Measurements from ENCODE around the gene CHRNA10. TPM values are rescaled to one million over a fixed set of nuclear protein-coding genes. Genes with fewer than 3 reads are reported as not detected.
"Not testable (repeated sequence)": the region's sequence is repeated elsewhere in the genome, so short reads cannot be mapped to it uniquely, and the experiment has no call there.

The CHRNA10 gene
- total RNA-seq, 2 experiments from 2014 or later: 2.6 to 3.3 TPM

GRCh38 chr11:3655547-3655946 is 15.6 kb downstream of the CHRNA10 start:
- TF ChIP-seq CTCF (conservative IDR thresholded peaks at IDR 0.05; ENCODE audit: low read length): no peak
- TF ChIP-seq EZH2phosphoT487 (IDR thresholded peaks at IDR 0.05; ENCODE audit: borderline replicate concordance, low read depth, low read length): no peak
- ChIA-PET POLR2A (no interaction called here), CTCF (ENCODE audit: unreplicated experiment) (interaction anchor here (0.6 kb wide), 1 partner anchor 45 kb away, joined by 3 read pairs; no protein-coding TSS in a partner anchor)
- H3K36me3 ChIP-seq (ENCODE audit: insufficient read depth, low read length): no peaks in the 10 kb centered on the region
- no peak for DNase-seq (ENCODE audit: low spot score)
- H3K4me3 ChIP-seq (ENCODE audit: low read depth, low read length, poor library complexity, severe bottlenecking): no peak overlapping the region
- H4K20me1 ChIP-seq (ENCODE audit: insufficient read depth, low read length): no peaks in the 10 kb centered on the region
- H3K27ac ChIP-seq (ENCODE audit: low read depth, low read length, poor library complexity, severe bottlenecking): no peak overlapping the region
- intact Hi-C loops (cut with micrococcal nuclease; ENCODE audit: unreplicated experiment): no loop called here
- no peaks in the 10 kb centered on the region for H3K4me1 ChIP-seq (ENCODE audit: insufficient read depth, low read length, poor library complexity, severe bottlenecking)
- no TSS peak for BruUV-seq (replicated peaks)
- no peaks in the 10 kb centered on the region for H3K9me3 ChIP-seq (ENCODE audit: low read length)
- H3K79me2 ChIP-seq (ENCODE audit: insufficient read depth, low read depth, low read length): no peaks in the 10 kb centered on the region
- H3K4me2 ChIP-seq (ENCODE audit: low read length): no peak overlapping the region
- no peaks in the 10 kb centered on the region for H3K9me2 ChIP-seq (ENCODE audit: insufficient read depth, low read length)
- H2AFZ ChIP-seq (ENCODE audit: low read length): no peak overlapping the region

GRCh38 chr11:3652514-3652913 is 18.7 kb downstream of the CHRNA10 start:
- H3K4me3 ChIP-seq (ENCODE audit: low read depth, low read length, poor library complexity, severe bottlenecking); H3K36me3 ChIP-seq (ENCODE audit: insufficient read depth, low read length); H3K9me3 ChIP-seq (ENCODE audit: low read length); H3K27ac ChIP-seq (ENCODE audit: low read depth, low read length, poor library complexity, severe bottlenecking); H4K20me1 ChIP-seq (ENCODE audit: insufficient read depth, low read length); H3K79me2 ChIP-seq (ENCODE audit: insufficient read depth, low read depth, low read length); BruUV-seq (replicated peaks); H3K4me2 ChIP-seq (ENCODE audit: low read length); intact Hi-C loops (cut with micrococcal nuclease; ENCODE audit: unreplicated experiment); H3K4me1 ChIP-seq (ENCODE audit: insufficient read depth, low read length, poor library complexity, severe bottlenecking); H3K9me2 ChIP-seq (ENCODE audit: insufficient read depth, low read length); CTCF ChIA-PET (ENCODE audit: unreplicated experiment); POLR2A ChIA-PET; DNase-seq (ENCODE audit: low spot score); H2AFZ ChIP-seq (ENCODE audit: low read length): not testable (repeated sequence)

GRCh38 chr11:3649374-3649773 is 21.8 kb downstream of the CHRNA10 start:
- H4K20me1 ChIP-seq (ENCODE audit: insufficient read depth, low read length); H3K4me3 ChIP-seq (ENCODE audit: low read depth, low read length, poor library complexity, severe bottlenecking); DNase-seq (ENCODE audit: low spot score); BruUV-seq (replicated peaks); H3K79me2 ChIP-seq (ENCODE audit: insufficient read depth, low read depth, low read length); H3K27ac ChIP-seq (ENCODE audit: low read depth, low read length, poor library complexity, severe bottlenecking); H2AFZ ChIP-seq (ENCODE audit: low read length); H3K36me3 ChIP-seq (ENCODE audit: insufficient read depth, low read length); H3K4me1 ChIP-seq (ENCODE audit: insufficient read depth, low read length, poor library complexity, severe bottlenecking); H3K9me2 ChIP-seq (ENCODE audit: insufficient read depth, low read length); H3K9me3 ChIP-seq (ENCODE audit: low read length); H3K4me2 ChIP-seq (ENCODE audit: low read length); POLR2A ChIA-PET; intact Hi-C loops (cut with micrococcal nuclease; ENCODE audit: unreplicated experiment); CTCF ChIA-PET (ENCODE audit: unreplicated experiment): not testable (repeated sequence)

GRCh38 chr11:3648843-3649242 is 22.3 kb downstream of the CHRNA10 start:
- H3K4me2 ChIP-seq (ENCODE audit: low read length); H3K9me2 ChIP-seq (ENCODE audit: insufficient read depth, low read length); H3K9me3 ChIP-seq (ENCODE audit: low read length); POLR2A ChIA-PET; H3K36me3 ChIP-seq (ENCODE audit: insufficient read depth, low read length); H3K79me2 ChIP-seq (ENCODE audit: insufficient read depth, low read depth, low read length); intact Hi-C loops (cut with micrococcal nuclease; ENCODE audit: unreplicated experiment); H3K27ac ChIP-seq (ENCODE audit: low read depth, low read length, poor library complexity, severe bottlenecking); H2AFZ ChIP-seq (ENCODE audit: low read length); H3K4me3 ChIP-seq (ENCODE audit: low read depth, low read length, poor library complexity, severe bottlenecking); CTCF ChIA-PET (ENCODE audit: unreplicated experiment); BruUV-seq (replicated peaks); H3K4me1 ChIP-seq (ENCODE audit: insufficient read depth, low read length, poor library complexity, severe bottlenecking); DNase-seq (ENCODE audit: low spot score); H4K20me1 ChIP-seq (ENCODE audit: insufficient read depth, low read length): not testable (repeated sequence)

Measured in OCI-LY7 (cell line).